GM18526 (cell line): Measurements from ENCODE around the gene FAM111B.

ENCODE experiments used
- POLR2A ChIP-seq: IDR thresholded peaks from 3 replicates; pipeline ENCODE4 v1.6.1; 2011; ENCODE audit not compliant: insufficient read length; ENCODE audit errors: extremely low read depth

Gene FAM111B

GRCh38 chr11:59154610-59155009, 47.6 kb downstream of the FAM111B start:
- TF ChIP-seq POLR2A: no peak

GRCh38 chr11:59157433-59157832, 50.4 kb downstream of the FAM111B start:
- no peak for TF ChIP-seq POLR2A

GRCh38 chr11:59158206-59159068, 51.4 kb downstream of the FAM111B start:
- TF ChIP-seq POLR2A: no peak

- TF ChIP-seq POLR2A: no peak
Observed at GRCh38 chr11:59164028-59164427, 57.0 kb downstream of the FAM111B start.

GRCh38 chr11:59171508-59172322, 64.7 kb downstream of the FAM111B start, which contains the start of gene DTX4:
Gene DTX4, plus strand, starts transcription at chr11:59172132. Its CDS starts 464 bp downstream, at chr11:59172596.
- peak; percentile 19 for TF ChIP-seq POLR2A

- no peak for TF ChIP-seq POLR2A
Observed at GRCh38 chr11:59172345-59173079, 65.5 kb downstream of the FAM111B start.

- no peak for TF ChIP-seq POLR2A
Observed at GRCh38 chr11:59173080-59173963, 66.3 kb downstream of the FAM111B start.

GRCh38 chr11:59173964-59174663, 67.1 kb downstream of the FAM111B start:
- no peak for TF ChIP-seq POLR2A

GRCh38 chr11:59174664-59175033, 67.6 kb downstream of the FAM111B start:
- TF ChIP-seq POLR2A: no peak

GRCh38 chr11:59175091-59175501, 68.1 kb downstream of the FAM111B start:
- no peak for TF ChIP-seq POLR2A

GRCh38 chr11:59176330-59176729, 69.3 kb downstream of the FAM111B start:
- TF ChIP-seq POLR2A: no peak
